COLO668 (cell line): ENCODE results near the gene ACBD5.
A peak's percentile ranks its signal among the peaks of the same experiment; 100 is the strongest.
"Not testable (repeated sequence)": the region's sequence is repeated elsewhere in the genome, so short reads cannot be mapped to it uniquely, and the experiment has no call there.

Source experiments
- DNase-seq: peaks from one replicate; lab custom pipeline; 2025; ENCODE audit not compliant: unreplicated experiment; lab: John Stamatoyannopoulos, UW

The ACBD5 gene, protein sequence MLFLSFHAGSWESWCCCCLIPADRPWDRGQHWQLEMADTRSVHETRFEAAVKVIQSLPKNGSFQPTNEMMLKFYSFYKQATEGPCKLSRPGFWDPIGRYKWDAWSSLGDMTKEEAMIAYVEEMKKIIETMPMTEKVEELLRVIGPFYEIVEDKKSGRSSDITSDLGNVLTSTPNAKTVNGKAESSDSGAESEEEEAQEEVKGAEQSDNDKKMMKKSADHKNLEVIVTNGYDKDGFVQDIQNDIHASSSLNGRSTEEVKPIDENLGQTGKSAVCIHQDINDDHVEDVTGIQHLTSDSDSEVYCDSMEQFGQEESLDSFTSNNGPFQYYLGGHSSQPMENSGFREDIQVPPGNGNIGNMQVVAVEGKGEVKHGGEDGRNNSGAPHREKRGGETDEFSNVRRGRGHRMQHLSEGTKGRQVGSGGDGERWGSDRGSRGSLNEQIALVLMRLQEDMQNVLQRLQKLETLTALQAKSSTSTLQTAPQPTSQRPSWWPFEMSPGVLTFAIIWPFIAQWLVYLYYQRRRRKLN

DNA sequence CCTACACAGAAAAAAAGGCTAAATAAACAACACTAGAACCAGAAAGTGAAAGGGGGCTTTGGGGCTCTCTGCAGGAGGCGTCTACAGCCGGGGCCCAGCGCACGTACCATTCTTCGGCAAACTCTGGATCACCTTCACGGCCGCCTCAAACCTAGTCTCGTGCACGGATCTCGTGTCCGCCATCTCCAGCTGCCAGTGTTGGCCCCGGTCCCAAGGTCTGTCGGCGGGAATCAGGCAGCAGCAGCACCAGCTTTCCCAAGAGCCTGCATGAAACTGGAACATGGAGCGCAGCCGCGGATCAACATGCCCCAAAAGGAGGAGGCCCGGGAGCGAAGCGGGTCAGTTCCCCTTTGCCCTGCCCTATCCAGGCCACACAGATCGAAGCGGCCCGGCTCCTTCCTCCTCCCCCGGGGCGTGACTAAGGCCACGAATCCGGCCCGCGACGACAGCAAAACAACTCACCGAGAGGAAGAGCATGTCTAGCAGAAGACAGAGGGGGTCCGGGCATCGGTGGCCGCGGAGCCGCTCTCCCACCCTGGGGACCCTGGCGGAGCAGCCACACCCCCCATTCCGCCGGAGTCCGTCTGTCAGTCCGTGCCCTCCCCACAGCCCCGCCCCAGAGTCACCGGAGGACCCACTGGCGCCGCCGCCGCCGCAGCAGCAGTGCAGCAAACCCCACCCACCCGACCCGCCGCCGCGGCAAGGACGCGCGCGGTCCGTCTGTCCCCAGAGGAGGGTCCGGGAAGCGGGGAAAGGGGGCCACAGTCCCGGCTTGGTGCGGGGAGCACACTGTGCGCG, at the start of gene ACBD5:
Gene ACBD5, minus strand, starts transcription at position 586 of the 798 bp plus-strand sequence. Its CDS starts 109 bp downstream, at position 477.
- DNase-seq: peak; percentile 74

- no peak for DNase-seq
These were observed 44.5 kb upstream of the ACBD5 start for GRCh38 chr10:27285093-27285492.

GRCh38 chr10:27276581-27276980, 36.0 kb upstream of the ACBD5 start:
- DNase-seq: no peak

DNA sequence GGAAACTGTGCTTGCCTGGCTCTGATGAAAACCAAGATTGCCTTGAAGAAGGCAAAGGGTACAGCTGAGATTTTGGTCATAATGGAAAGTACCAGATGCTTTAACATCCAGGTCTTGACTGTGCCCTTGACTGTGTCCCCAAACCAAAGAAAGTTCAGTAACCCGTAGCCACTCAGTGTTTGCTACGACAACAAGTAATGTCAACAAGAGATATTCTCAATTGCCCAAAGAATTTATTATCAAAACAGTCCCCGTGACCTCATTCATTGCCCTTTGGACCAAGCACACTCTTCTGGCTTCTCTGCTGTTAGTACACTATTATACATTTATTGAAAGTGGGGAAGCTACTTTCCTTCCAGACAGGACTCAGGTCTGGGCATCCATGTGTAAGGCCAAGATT, 25.4 kb upstream of the ACBD5 start:
- DNase-seq: not testable (repeated sequence)

DNA sequence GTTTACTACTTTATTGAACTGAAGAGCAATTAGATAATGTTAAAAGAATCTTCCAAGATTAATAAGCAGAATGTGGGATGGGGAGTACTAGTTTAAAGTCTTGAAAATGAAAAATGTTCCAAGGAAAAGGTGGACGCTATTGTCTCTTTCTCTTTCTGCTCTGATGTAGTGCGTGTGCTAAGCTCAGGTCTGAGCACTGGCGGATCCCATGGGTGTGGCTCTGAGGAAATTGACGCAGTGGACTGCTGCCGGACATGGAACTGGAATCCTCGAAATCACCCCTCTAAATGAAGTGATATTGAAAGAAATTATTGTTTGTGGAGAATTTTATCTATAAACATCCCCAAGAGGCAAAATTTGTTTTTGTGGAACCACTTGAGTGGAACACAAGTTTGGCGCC, 22.2 kb upstream of the ACBD5 start:
- not testable (repeated sequence) for DNase-seq

DNA sequence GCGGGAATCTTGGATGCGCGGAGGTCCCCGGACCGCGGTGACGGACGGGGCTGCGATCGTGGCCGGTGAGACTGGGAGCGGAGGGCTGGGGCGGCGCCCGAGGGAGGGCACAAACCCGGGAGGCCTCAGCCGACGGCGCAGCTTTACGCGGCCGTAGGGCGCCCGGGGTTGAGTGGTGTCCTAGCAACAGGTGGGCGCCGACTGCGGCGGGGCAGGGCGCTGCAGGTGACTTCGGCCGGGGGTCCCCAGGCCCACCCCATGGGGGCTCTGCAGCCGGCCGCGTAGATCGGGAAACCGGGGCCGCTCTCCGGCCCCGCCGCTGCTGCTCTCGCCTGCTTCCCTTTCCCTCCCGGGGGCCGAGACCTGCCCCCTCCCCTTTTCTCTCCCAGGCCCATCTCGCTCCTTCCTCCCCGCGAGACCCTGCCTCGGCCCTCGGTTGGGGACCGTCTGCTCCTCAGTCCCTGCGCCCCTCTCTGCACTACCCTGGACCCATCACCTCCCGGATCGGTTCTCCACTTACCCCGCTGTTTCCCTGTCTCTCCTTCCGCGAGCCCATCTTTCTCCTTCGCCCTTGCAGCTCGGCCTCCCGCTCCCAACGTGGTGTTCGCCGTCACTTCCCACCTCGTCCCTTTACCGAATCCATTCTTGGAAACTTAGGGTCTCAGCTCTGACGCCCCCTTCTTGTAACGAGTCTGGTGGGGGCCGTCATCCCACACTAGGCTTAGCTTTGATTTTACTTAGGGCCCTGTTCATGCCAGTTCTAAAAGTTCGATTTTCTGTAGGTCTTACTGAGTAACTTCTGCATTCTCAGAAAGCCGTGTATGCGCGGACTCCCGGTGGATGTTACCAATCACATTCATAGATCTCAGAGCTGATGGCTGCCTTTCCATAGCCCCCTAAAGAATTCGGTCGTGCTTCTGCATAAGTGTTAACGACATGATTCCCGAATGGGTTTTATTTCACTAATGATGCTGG, 18.5 kb upstream of the ACBD5 start:
- peak; percentile 48 for DNase-seq

GRCh38 chr10:27258492-27258837, 17.9 kb upstream of the ACBD5 start:
- no peak for DNase-seq

DNA sequence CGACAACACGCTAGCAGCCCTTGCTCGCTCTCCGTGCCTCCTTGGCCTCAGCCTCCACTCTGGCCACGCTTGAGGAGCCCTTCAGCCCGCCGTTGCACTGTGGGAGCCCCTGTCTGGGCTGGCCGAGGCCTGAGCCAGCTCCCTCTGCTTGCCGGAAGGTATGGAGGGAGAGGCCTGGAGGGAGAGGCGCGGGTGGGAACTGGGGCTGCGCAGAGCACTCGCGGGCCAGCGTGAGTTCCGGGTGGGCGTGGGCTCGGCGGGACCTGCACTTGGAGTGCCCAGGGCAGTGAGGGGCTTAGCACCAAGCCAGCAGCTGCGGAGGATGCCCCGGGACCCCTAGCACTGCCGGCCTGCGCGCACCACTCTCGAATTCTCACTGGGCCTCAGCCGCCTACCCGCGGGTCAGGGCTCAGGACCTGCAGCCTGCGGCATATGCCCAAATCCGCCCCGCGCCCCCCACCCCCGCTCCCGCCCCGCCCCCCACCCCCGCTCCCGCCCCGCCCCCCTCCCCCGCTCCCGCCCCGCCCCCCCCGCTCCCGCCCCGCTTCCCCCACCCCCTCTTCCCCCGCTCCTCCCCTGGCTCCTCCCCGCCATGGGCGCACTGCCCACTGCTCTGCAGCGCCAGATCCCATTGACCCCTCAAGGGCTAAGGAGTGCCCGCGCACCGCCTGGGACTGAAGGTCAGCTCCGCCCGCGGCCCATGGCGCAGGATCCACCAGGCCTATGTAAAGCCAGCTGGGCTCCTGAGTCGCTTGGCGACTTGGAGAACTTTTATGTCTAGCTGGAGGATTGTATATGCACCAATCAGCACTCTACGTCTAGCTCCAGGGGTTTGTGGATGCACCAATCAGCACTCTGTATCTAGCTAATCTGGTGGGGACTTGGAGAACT, 15.9 kb upstream of the ACBD5 start:
- DNase-seq: no peak

- no peak for DNase-seq
These were observed 13.0 kb upstream of the ACBD5 start for GRCh38 chr10:27253576-27253975.

DNA sequence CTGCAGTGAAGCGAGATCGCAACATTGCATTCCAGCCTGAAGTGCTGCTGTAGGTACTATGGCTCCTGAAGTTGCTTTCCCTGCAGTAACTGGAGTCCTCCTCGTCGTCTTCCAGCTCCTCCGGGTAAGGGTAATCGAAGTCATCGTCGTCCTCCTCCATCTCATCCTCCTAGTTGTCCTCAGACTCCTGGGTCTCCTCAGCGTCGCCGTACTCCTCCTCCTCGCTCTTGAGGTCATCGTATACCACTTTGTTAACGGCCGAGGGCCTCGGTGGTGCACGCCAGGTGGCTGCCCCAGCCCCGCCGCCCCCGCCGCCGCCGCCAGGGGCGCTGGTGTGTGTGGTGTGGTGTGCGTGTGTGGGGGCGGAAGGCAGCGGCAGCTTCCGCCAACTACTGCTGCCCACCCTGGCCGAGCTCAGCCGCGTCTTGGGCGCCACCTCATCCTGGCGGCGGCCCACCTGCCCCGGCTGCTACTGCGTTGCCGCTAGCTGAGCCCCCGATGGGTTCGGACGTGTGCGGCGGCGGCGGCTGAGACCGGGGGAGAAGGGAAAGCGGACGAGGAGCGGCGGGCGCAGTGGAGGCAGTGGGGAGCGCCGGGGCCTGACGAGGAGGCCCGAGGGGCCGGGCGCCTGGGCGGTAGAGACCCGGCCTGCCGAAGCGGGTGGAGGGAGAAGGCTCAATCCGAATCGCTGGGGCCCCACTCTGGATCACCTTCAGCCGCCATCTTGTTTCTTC, 11.8 kb upstream of the ACBD5 start:
- DNase-seq: peak; percentile 79

DNA sequence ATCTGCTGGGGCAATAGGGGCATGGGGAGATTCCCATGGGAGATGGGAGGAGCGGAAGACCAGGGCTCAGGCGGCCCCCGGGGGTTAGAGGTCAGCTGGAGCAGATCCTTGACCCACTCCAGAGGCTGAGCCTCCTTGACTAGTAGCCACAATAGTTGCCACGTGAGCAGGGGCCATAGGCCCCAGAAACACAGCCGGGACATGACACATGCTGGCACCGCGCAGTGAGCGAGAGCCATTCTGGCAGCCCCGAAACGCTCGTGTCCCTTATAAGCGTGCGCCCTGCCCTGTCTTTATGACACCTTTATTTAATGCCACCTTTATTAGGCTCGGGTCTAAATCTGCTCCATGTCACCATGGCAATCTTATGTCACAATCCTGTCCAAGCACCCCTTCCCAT, 11.0 kb upstream of the ACBD5 start:
- DNase-seq: no peak

- no peak for DNase-seq
These were observed 7.6 kb upstream of the ACBD5 start for GRCh38 chr10:27248215-27248614.

DNA sequence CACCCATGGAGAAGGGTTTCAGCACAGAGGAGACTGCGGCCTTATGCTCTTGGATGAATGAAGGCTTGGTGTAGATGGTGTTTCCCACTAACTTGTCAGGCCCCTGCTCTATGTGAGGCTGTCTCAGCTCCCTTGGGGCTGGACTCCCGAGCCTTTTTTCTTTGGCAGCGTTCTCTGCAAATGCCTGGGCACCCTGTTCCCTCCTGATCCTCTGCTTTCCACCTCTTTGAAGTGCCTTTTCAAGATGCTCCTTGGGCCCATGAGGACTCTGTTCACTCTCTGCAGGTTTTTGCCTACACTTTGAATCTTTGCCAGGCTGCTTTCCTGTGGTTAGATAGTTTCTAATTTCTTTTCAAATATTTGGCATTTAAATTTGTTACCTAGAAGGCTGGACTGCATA, 6.8 kb upstream of the ACBD5 start:
- no peak for DNase-seq

GRCh38 chr10:27247006-27247405, 6.4 kb upstream of the ACBD5 start:
- no peak for DNase-seq

- DNase-seq: no peak
These were observed 5.2 kb upstream of the ACBD5 start for GRCh38 chr10:27245836-27246235.

DNA sequence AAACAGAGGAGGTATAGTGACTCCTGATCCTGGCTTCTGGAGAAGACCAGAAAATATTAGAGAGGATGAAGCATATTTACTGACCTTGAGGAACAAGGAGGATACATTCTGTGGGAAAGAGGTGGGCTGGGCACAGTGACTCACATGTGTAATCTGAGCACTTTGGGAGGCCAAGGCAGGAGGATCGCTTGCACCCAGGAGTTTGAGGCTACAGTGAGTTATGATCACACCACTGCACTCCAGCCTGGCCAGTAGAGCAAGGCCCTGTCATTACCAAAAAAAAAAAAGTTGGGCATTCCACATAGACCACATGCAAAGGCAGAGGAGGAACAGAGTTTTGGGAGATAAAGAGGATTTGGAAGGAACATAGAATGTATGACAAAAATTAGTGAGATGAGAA, 4.4 kb upstream of the ACBD5 start:
- DNase-seq: no peak

- DNase-seq: peak; percentile 64
These were observed 2.5 kb upstream of the ACBD5 start for GRCh38 chr10:27242951-27243551.

DNA sequence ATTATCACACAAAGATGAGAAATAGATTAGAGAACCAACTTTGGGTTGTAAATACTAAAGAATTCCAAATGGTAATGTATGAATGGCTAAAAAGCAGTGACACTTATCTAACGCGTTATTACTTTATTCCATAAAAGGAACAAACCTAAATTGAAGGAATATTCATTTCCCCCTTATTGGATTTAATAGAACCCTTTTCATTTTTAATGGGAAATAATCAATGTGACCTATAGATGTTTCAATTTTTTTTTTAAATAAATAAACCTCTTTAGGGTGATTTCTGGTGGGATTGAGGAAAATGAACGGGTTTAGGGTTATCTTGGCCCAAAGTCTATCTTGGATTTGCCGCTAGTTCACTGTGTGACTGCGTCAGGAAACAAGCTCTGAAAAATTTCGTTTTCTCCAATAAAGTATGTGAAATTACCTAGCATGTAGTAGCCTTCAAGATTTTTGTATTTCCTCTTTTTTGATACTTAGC, 1.9 kb upstream of the ACBD5 start:
- no peak for DNase-seq
